ENCODE measurements around the gene VPS33B. TPM values are rescaled to one million over a fixed set of nuclear protein-coding genes. Genes with fewer than 3 reads are reported as not detected.

Gene VPS33B
- total and polyA plus RNA-seq, 2 of the 13 experiments (the other 11 are each of a cell fraction or from before 2014, with no cell fraction given) = 15.8 to 16.5 TPM

DNA sequence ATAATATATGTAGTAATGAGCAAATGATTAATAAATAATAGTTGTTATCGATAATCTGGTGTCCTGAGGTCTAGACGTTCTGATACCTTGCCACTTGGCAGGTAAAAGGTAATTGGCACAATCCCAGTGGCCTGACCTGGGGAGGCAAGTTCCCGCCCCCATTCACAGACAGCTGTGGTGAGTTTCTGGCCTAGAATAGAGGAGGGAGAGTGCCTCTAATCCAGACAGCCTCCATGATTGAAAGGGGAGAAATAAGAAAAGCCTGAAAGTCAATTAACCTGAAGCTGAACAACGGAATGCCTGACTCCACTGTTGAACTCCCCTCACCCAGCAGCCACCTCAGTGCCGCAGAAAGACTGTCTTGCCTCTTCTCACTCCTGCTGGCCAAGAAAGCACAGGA lies 39.6 kb upstream of the VPS33B start:
- ChIA-PET POLR2A (no interaction called here), CTCF (ENCODE audit: low intra/inter-chr PET ratio, low total read pairs) (no interaction called here)
- Histone ChIP-seq H4K20me1 (ENCODE audit: insufficient read depth, low read length) (no peaks in the 10 kb centered on the region), H3K9me3 (ENCODE audit: low read length) (no peaks in the 10 kb centered on the region), H3K36me3 (replicated peaks in 1 of 2; ENCODE audit: control insufficient read depth in 1 of 2, insufficient read depth in 2 of 2, low read length in 2 of 2) (no peaks in the 10 kb centered on the region), H3K4me1 (ENCODE audit: insufficient read depth, low read length) (no peaks in the 10 kb centered on the region), H3K4me3 (replicated peaks in 1 of 3; ENCODE audit: insufficient read depth in 1 of 3, low read depth in 2 of 3, low read length in 3 of 3) (no peak overlapping the region), H3K27ac (ENCODE audit: extremely low read length, insufficient read depth, low read length) (no peak overlapping the region), H3K9ac (ENCODE audit: insufficient read depth, low read depth, low read length) (no peak overlapping the region), H3K4me2 (ENCODE audit: low read depth, low read length) (no peak overlapping the region), H2AFZ (ENCODE audit: low read length) (no peak overlapping the region), H3K79me2 (ENCODE audit: insufficient read depth, low read length) (no peaks in the 10 kb centered on the region), H3K27me3 (ENCODE audit: control insufficient read depth in 1 of 2, insufficient read depth in 2 of 2, low read length in 2 of 2) (peaks cover 2% of the 10 kb centered on the region in 2 experiments; a peak in 1 of 5 replicates)
- ATAC-seq (no peak), FAIRE-seq (no peak), DNase-seq (ENCODE audit: low spot score) (no peak)
- no TSS peak for BruUV-seq (replicated peaks)
- in situ Hi-C loops (cut with HindIII; ENCODE audit: extremely low pct_ligation_motif_present, low pct_unique_long_range_greater_than_20kb) (no loop called here), intact Hi-C loops (cut with micrococcal nuclease; ENCODE audit: unreplicated experiment) (no loop called here)
- WGBS (ENCODE audit: low lambda C conversion rate) = 12% methylated on average over 5 of the region's 5 CpGs
- TF ChIP-seq RCOR2 (CRISPR knock-in tag; IDR thresholded peaks at IDR 0.05) = no peak
- no peak for TF ChIP-seq SNAPC4 (CRISPR knock-in tag; IDR thresholded peaks at IDR 0.05)
- TF ChIP-seq MBD4 (IDR thresholded peaks at IDR 0.05; ENCODE audit: borderline replicate concordance, low read length) = no peak
- TF ChIP-seq NFRKB (IDR thresholded peaks at IDR 0.05) = no peak
- no peak for TF ChIP-seq TGIF2 (CRISPR knock-in tag; IDR thresholded peaks at IDR 0.05)
- no peak for TF ChIP-seq ATF3 (CRISPR knock-in tag; IDR thresholded peaks at IDR 0.05)
- no peak for TF ChIP-seq CREB3 (CRISPR knock-in tag; IDR thresholded peaks at IDR 0.05)
- no peak for TF ChIP-seq PREB (CRISPR knock-in tag; IDR thresholded peaks at IDR 0.05)
- TF ChIP-seq ZMYM4 (CRISPR knock-in tag; IDR thresholded peaks at IDR 0.05) = no peak
- no peak for TF ChIP-seq ZNF530 (CRISPR knock-in tag; IDR thresholded peaks at IDR 0.05; ENCODE audit: low read depth)
- TF ChIP-seq, protein P1, sequence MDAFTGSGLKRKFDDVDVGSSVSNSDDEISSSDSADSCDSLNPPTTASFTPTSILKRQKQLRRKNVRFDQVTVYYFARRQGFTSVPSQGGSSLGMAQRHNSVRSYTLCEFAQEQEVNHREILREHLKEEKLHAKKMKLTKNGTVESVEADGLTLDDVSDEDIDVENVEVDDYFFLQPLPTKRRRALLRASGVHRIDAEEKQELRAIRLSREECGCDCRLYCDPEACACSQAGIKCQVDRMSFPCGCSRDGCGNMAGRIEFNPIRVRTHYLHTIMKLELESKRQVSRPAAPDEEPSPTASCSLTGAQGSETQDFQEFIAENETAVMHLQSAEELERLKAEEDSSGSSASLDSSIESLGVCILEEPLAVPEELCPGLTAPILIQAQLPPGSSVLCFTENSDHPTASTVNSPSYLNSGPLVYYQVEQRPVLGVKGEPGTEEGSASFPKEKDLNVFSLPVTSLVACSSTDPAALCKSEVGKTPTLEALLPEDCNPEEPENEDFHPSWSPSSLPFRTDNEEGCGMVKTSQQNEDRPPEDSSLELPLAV (CRISPR knock-in tag; conservative IDR thresholded peaks at IDR 0.05; ENCODE audit: low read depth) = no peak
- TF ChIP-seq, protein P2, sequence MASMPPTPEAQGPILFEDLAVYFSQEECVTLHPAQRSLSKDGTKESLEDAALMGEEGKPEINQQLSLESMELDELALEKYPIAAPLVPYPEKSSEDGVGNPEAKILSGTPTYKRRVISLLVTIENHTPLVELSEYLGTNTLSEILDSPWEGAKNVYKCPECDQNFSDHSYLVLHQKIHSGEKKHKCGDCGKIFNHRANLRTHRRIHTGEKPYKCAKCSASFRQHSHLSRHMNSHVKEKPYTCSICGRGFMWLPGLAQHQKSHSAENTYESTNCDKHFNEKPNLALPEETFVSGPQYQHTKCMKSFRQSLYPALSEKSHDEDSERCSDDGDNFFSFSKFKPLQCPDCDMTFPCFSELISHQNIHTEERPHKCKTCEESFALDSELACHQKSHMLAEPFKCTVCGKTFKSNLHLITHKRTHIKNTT (CRISPR knock-in tag; IDR thresholded peaks at IDR 0.05) = no peak
- TF ChIP-seq ZBTB43 (CRISPR knock-in tag; conservative IDR thresholded peaks at IDR 0.05) = no peak
- TF ChIP-seq MAFF (IDR thresholded peaks at IDR 0.05; ENCODE audit: low read depth, low read length) = no peak
